Skeletal muscle tissue (tissue), 4 donors: ENCODE results near the gene DCTD. TPM values are rescaled to one million over a fixed set of nuclear protein-coding genes. Genes with fewer than 3 reads are reported as not detected.
A peak's percentile ranks its signal among the peaks of the same experiment; 100 is the strongest.

Experiments
- H3K27ac ChIP-seq: one replicate; pipeline ENCODE4 v1.7.0; 2013; ENCODE audit warnings: mild to moderate bottlenecking, low read depth, low read length, inconsistent platforms
- H3K27me3 ChIP-seq, 3 donors: one replicate each; pipeline ENCODE4 v1.7.0; 2013; ENCODE audit warnings: low read length in 3 of 3; ENCODE audit not compliant: control insufficient read depth in 3 of 3, insufficient read depth in 3 of 3
- H3K36me3 ChIP-seq, 3 donors: one replicate each; pipeline ENCODE4 v1.7.0; 2013; ENCODE audit warnings: low read length in 3 of 3; ENCODE audit not compliant: control insufficient read depth in 3 of 3, insufficient read depth in 3 of 3
- H3K4me1 ChIP-seq, 3 donors: one replicate each; pipeline ENCODE4 v1.7.0; 2013; ENCODE audit warnings: low read length in 3 of 3, mild to moderate bottlenecking in 3 of 3; ENCODE audit not compliant: control insufficient read depth in 3 of 3, insufficient read depth in 3 of 3
- H3K4me3 ChIP-seq, 3 donors: one replicate each; pipeline ENCODE4 v1.7.0; 2013; ENCODE audit warnings: low read length in 3 of 3
- H3K9ac ChIP-seq, 3 donors: one replicate each; pipeline ENCODE4 v1.7.0; 2013; ENCODE audit warnings: low read length in 3 of 3, mild to moderate bottlenecking in 3 of 3, moderate library complexity in 2 of 3, low read depth in 1 of 3
- H3K9me3 ChIP-seq, 3 donors: one replicate each; pipeline ENCODE4 v1.7.0; 2013; ENCODE audit warnings: low read length in 3 of 3; ENCODE audit not compliant: control insufficient read depth in 3 of 3
- total RNA-seq: library from RNA; depleted of rRNA; stranded (reverse); fragments of >200 nt; gene quantifications from one replicate; pipeline ENCODE4 v1.2.3, GENCODE V29; 2014
- donor health status: Osteomylitis.

DCTD gene
- 48.5 TPM for total RNA-seq

DNA sequence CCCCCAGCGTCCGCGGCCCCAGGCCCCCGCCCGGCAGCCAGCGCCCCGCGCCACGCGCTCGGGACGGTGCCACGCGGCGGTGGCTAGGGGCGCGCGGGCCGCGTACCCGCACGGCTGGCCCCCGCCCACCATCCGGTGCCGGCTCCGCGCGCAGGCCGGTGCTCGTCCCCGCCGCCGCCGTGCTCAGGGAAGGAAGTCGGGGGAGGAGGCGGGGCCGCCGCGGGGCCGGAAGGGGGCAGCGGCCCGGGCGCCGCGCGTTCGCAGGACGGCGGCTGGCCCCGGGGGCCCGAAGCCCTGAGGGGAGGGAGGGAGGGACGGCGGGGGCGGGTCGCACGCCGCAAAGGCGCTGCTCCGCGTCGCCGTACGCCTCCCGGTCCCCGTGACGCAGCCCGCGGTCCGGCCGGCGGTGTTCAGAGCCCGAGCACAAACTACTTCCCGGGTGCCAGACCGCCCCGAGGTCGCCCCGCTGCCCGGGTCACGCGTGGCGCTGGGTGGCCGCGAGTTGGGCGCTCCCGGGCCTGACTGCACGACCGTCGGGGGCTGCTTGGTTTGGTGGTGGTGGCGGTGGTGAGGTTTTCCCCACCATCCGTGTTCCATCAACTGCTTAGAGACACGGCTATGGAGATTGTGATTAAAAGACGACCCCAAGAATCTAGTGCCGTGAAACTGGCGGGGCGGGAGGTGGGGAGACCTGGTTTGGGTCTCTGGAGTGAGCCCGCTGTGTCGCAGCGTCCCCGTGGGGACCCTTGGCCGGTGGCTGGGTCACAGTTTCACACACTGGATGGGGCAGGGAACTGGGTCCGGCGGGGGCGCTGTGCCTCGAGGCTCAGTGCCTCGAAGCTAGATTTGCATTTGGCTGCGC, at the start of gene DCTD:
Gene DCTD, minus strand, starts transcription at position 205 of the 862 bp plus-strand sequence. CDS start 1,818 bp downstream, outside the sequence.
- Histone ChIP-seq H3K4me1 (peaks cover 8 to 14% (median 9%) of the 10 kb centered on the region in 3 donors), H3K27me3 (no peaks in the 10 kb centered on the region), H3K9ac (peak within 1 kb of the TSS; percentile 89 to 91 (median 90)), H3K27ac (peak within 1 kb of the TSS; percentile 89), H3K4me3 (peak within 1 kb of the TSS; percentile 78 to 84 (median 84)), H3K36me3 (peaks cover 13 to 27% (median 24%) of the 10 kb centered on the region in 3 donors), H3K9me3 (no peaks in the 10 kb centered on the region)

- no peaks in the 10 kb centered on the region for H3K4me1 ChIP-seq
- H3K27me3 ChIP-seq = no peaks in the 10 kb centered on the region
- no peaks in the 10 kb centered on the region for H3K9me3 ChIP-seq
- H3K4me3 ChIP-seq = no peak overlapping the region
- no peak overlapping the region for H3K9ac ChIP-seq
- no peak overlapping the region for H3K27ac ChIP-seq
- H3K36me3 ChIP-seq = no peaks in the 10 kb centered on the region
These were observed 43.6 kb upstream of the DCTD start for GRCh38 chr4:182960746-182961145.

DNA sequence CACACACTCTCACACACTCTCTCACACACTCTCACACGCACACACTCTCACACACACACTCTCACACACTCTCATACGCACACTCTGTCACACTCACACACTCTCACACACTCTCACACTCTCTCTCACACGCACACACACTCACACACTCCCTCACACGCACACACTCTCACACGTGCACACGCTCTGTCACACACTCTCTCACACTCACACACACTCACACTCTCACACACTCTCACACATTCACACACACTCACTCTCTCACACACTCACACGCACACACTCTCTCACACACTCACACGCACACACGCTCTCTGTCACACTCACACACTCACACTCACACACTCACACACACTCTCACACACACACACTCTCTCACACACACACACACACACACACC, 43.0 kb upstream of the DCTD start:
- H3K4me3 ChIP-seq = no peak overlapping the region
- no peaks in the 10 kb centered on the region for H3K36me3 ChIP-seq
- no peaks in the 10 kb centered on the region for H3K9me3 ChIP-seq
- no peak overlapping the region for H3K9ac ChIP-seq
- H3K27ac ChIP-seq = no peak overlapping the region
- H3K27me3 ChIP-seq = no peaks in the 10 kb centered on the region
- H3K4me1 ChIP-seq = no peaks in the 10 kb centered on the region

- no peaks in the 10 kb centered on the region for H3K36me3 ChIP-seq
- no peak overlapping the region for H3K9ac ChIP-seq
- H3K4me3 ChIP-seq = no peak overlapping the region
- H3K4me1 ChIP-seq = no peaks in the 10 kb centered on the region
- no peaks in the 10 kb centered on the region for H3K9me3 ChIP-seq
- no peaks in the 10 kb centered on the region for H3K27me3 ChIP-seq
- H3K27ac ChIP-seq = no peak overlapping the region
These were observed 38.2 kb upstream of the DCTD start for GRCh38 chr4:182955411-182955810.

GRCh38 chr4:182944484-182945213, 27.5 kb upstream of the DCTD start:
- H3K4me1 ChIP-seq = no peaks in the 10 kb centered on the region
- no peak overlapping the region for H3K9ac ChIP-seq
- H3K27me3 ChIP-seq = peaks cover 0 to 4% (median 2%) of the 10 kb centered on the region in 3 donors
- no peak overlapping the region for H3K4me3 ChIP-seq
- no peaks in the 10 kb centered on the region for H3K36me3 ChIP-seq
- no peak overlapping the region for H3K27ac ChIP-seq
- H3K9me3 ChIP-seq = no peaks in the 10 kb centered on the region

DNA sequence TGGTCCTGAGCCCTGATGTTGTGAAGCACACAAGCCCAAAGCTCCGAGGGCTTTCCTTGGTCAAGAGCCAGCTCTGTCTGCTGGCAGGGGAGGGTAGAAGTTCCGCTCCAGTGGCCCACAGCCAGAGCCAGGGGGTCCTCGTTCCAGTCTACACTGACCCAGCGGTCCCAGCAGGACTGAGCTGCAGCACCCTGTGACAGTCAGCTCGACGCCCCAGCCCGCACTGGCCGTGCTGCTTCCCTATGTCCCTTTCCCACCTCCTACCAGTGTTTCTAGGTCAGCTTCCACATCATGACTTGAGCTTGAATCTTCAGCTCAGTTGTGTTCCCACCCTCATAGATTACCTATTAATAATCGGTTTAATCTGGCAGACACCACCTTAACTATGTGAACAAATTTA, 22.5 kb upstream of the DCTD start:
- Histone ChIP-seq H3K9ac (no peak overlapping the region), H3K27ac (no peak overlapping the region), H3K36me3 (no peaks in the 10 kb centered on the region), H3K4me3 (no peak overlapping the region), H3K27me3 (peaks cover 0 to 4% (median 4%) of the 10 kb centered on the region in 3 donors), H3K9me3 (no peaks in the 10 kb centered on the region), H3K4me1 (no peaks in the 10 kb centered on the region)

DNA sequence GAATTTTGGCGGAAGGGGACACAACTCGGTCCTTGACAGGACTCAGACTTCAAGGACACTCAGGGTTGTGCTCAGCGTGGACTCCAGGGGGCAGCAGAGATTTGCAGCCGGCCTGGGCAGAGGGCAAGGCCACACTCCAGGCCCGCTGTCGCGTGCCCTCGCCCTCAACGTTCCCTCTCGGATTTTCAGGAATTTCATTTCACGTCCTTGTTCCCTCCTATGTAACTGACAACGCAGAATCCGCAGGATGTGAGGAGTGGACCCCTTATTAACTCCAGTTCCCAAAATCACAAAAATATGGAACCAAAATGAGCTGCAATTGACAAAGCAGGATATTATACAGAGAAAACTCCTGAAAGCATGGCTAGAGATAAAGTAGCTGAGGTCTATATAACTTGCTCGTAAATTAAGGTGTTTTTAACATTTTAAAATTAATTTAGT, 21.0 kb upstream of the DCTD start:
- Histone ChIP-seq H3K4me1 (no peaks in the 10 kb centered on the region), H3K9ac (no peak overlapping the region), H3K36me3 (no peaks in the 10 kb centered on the region), H3K9me3 (no peaks in the 10 kb centered on the region), H3K4me3 (no peak overlapping the region), H3K27ac (no peak overlapping the region), H3K27me3 (peaks cover 0 to 4% (median 4%) of the 10 kb centered on the region in 3 donors)

- Histone ChIP-seq H3K27me3 (peaks cover 0 to 4% (median 2%) of the 10 kb centered on the region in 3 donors), H3K36me3 (no peaks in the 10 kb centered on the region), H3K4me1 (no peaks in the 10 kb centered on the region), H3K27ac (no peak overlapping the region), H3K9ac (no peak overlapping the region), H3K4me3 (no peak overlapping the region), H3K9me3 (no peaks in the 10 kb centered on the region)
These were observed 20.4 kb upstream of the DCTD start for GRCh38 chr4:182937268-182938204.

DNA sequence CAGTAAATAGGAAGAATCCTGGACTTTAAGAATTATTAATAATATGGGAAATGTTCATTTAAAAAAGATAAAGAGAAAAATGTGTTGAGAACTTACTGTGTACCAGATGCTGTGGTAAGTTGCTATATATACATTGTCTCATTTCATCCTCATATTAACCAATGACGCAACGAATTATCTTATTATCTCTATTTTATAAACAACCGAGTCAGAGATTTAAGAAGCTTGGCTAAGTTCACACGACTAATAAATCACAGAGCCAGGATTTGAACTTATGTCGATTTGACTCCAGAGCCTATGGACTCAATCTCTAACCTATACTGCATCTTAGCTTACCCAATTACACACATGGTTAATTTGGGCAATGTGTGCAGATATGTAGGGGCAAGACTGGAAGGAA, 15.5 kb upstream of the DCTD start:
- Histone ChIP-seq H3K4me1 (no peaks in the 10 kb centered on the region), H3K27me3 (peaks cover 0 to 2% (median 0%) of the 10 kb centered on the region in 3 donors), H3K9me3 (no peaks in the 10 kb centered on the region), H3K4me3 (no peak overlapping the region), H3K36me3 (no peaks in the 10 kb centered on the region), H3K9ac (no peak overlapping the region), H3K27ac (no peak overlapping the region)
